Measurements from ENCODE around the gene NRG2. TPM values are rescaled to one million over a fixed set of nuclear protein-coding genes. Genes with fewer than 3 reads are reported as not detected.

NRG2 gene
- polyA plus RNA-seq, 1 of the 3 experiments (the other 2 are of a cell fraction): 3.7 TPM

GRCh38 chr5:139808481-139809330, 234.4 kb downstream of the NRG2 start:
- TF ChIP-seq REST (IDR thresholded peaks at IDR 0.05; ENCODE audit: low read depth, low read length): peak; percentile 97
- TF ChIP-seq NRF1 (IDR thresholded peaks at IDR 0.05; ENCODE audit: low read depth, low read length): no peak

GRCh38 chr5:139807647-139808030, 235.5 kb downstream of the NRG2 start:
- no peak for DNase-seq
- H3K9me2 ChIP-seq: no peaks in the 10 kb centered on the region
- WGBS (ENCODE audit: low lambda C conversion rate): 52% methylated on average over 6 of the region's 6 CpGs
- POLR2A ChIA-PET: no interaction called here
- no peaks in the 10 kb centered on the region for H3K9me3 ChIP-seq
- no peak overlapping the region for H3K9ac ChIP-seq
- no peak overlapping the region for H3K27ac ChIP-seq (ENCODE audit: low read depth in 2 of 2, low read length in 1 of 2)
- TF ChIP-seq MEF2A (IDR thresholded peaks at IDR 0.05; ENCODE audit: borderline replicate concordance, low read depth) (no peak), SMC3 (IDR thresholded peaks at IDR 0.05; ENCODE audit: low read depth, low read length) (no peak), TEAD4 (IDR thresholded peaks at IDR 0.05; ENCODE audit: borderline replicate concordance, insufficient read depth) (no peak), CHD2 (IDR thresholded peaks at IDR 0.05; ENCODE audit: low read length, partially characterized antibody) (no peak), RAD21 (IDR thresholded peaks at IDR 0.05; ENCODE audit: low read length) (no peak), SIN3A (IDR thresholded peaks at IDR 0.05; ENCODE audit: borderline replicate concordance, low read depth, low read length) (no peak), TAF1 (IDR thresholded peaks at IDR 0.05; ENCODE audit: borderline replicate concordance, low read depth, low read length) (no peak), ELF1 (IDR thresholded peaks at IDR 0.05) (no peak), RXRA (IDR thresholded peaks at IDR 0.05; ENCODE audit: borderline replicate concordance, low read depth) (no peak), TCF12 (IDR thresholded peaks at IDR 0.05) (no peak), USF1 (IDR thresholded peaks at IDR 0.05; ENCODE audit: borderline replicate concordance, low read depth) (no peak), CTCF (IDR thresholded peaks at IDR 0.05) (no peak), GATA2 (CRISPR knock-in tag; IDR thresholded peaks at IDR 0.05) (no peak), PBX3 (IDR thresholded peaks at IDR 0.05) (no peak), RCOR1 (IDR thresholded peaks at IDR 0.05; ENCODE audit: low read length) (no peak), MAX (IDR thresholded peaks at IDR 0.05; ENCODE audit: low read depth) (no peak), NRF1 (IDR thresholded peaks at IDR 0.05; ENCODE audit: low read depth, low read length) (no peak)
- no peaks in the 10 kb centered on the region for H3K4me1 ChIP-seq (ENCODE audit: control insufficient read depth in 1 of 2, insufficient read depth in 2 of 2, low read depth in 1 of 2, low read length in 1 of 2)
- H4K20me1 ChIP-seq (ENCODE audit: insufficient read depth): no peaks in the 10 kb centered on the region
- no peaks in the 10 kb centered on the region for H3K36me3 ChIP-seq (replicated peaks in 1 of 2; ENCODE audit: control insufficient read depth in 1 of 2, insufficient read depth in 2 of 2, low read length in 1 of 2)
- no peak overlapping the region for H3K4me3 ChIP-seq (ENCODE audit: low read depth in 2 of 2, low read length in 1 of 2)
- no peak overlapping the region for H3K4me2 ChIP-seq
- H3K79me2 ChIP-seq (ENCODE audit: insufficient read depth): no peaks in the 10 kb centered on the region
- peaks cover 9% of the 10 kb centered on the region; the same call in 1 of the 2 replicates for H3K27me3 ChIP-seq (ENCODE audit: insufficient read depth)
- H3F3A ChIP-seq (replicated peaks; ENCODE audit: insufficient read depth): no peaks in the 10 kb centered on the region
- CTCF ChIA-PET: interaction anchor here (0.9 to 6.4 kb wide), 6 partner anchors 10 to 235 kb away, joined by 3 to 34 read pairs (median 3); partner anchors contain the start of gene NRG2
- H2AFZ ChIP-seq (ENCODE audit: low read depth): no peak overlapping the region

More at GRCh38 chr5:139808481-139809330, 234.4 kb downstream of the NRG2 start:
- Histone ChIP-seq H3K4me1 (ENCODE audit: control insufficient read depth in 1 of 2, insufficient read depth in 2 of 2, low read depth in 1 of 2, low read length in 1 of 2) (no peaks in the 10 kb centered on the region), H3K9ac (no peak overlapping the region), H3K9me2 (no peaks in the 10 kb centered on the region), H3K36me3 (replicated peaks in 1 of 2; ENCODE audit: control insufficient read depth in 1 of 2, insufficient read depth in 2 of 2, low read length in 1 of 2) (no peaks in the 10 kb centered on the region), H3F3A (replicated peaks; ENCODE audit: insufficient read depth) (no peaks in the 10 kb centered on the region), H3K79me2 (ENCODE audit: insufficient read depth) (no peaks in the 10 kb centered on the region), H3K9me3 (no peaks in the 10 kb centered on the region), H3K27ac (ENCODE audit: low read depth in 2 of 2, low read length in 1 of 2) (no peak overlapping the region), H3K4me3 (ENCODE audit: low read depth in 2 of 2, low read length in 1 of 2) (no peak overlapping the region), H2AFZ (ENCODE audit: low read depth) (no peak overlapping the region), H3K4me2 (no peak overlapping the region), H4K20me1 (ENCODE audit: insufficient read depth) (no peaks in the 10 kb centered on the region), H3K27me3 (ENCODE audit: insufficient read depth) (peaks cover 3% of the 10 kb centered on the region; the same call in 1 of the 2 replicates)
- CTCF ChIA-PET: interaction anchor here (1.2 kb wide), 1 partner anchor 234 kb away, joined by 3 read pairs; the partner anchor contains the start of gene NRG2
- 54% methylated on average over 11 of the region's 19 CpGs for WGBS (ENCODE audit: low lambda C conversion rate)
- DNase-seq: no peak
- POLR2A ChIA-PET: no interaction called here
